DMS153 treated with DMSO at 0.1 percent for 48 hours (cell line): ENCODE data around the gene LIAS.

Experiments
- DNase-seq: peaks from one replicate; lab custom pipeline; 2025; ENCODE audit not compliant: unreplicated experiment; lab: John Stamatoyannopoulos, UW

Gene LIAS

GRCh38 chr4:39527296-39528060, 68.6 kb downstream of the LIAS start, which contains the start of gene UGDH:
TSS of gene UGDH (minus strand) at chr4:39527439. CDS start at chr4:39521512, 5,927 bp downstream.
- peak; percentile 65 for DNase-seq

DNA sequence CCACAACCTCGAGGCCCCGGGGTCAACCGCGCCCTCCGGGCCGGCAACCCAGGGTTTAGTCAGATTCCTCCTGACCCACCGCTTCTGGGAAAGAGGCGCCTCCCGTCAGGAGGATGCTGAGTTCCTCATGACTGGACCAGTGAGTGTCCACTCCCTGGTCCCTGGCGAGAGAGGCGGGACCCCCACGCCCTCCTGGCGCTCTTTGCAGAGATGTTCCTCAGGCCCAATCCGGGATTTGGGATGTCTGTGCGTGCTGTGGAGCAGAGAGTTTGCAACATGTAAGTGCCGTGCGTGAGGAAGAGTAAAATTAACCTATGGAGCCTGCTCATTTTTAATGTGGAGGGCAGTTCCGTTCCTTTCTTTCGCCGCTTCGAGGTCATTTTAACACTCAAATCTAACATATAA, 69.2 kb downstream of the LIAS start:
- no peak for DNase-seq
